ENCODE results near the gene RADIL. TPM values are rescaled to one million over a fixed set of nuclear protein-coding genes. Genes with fewer than 3 reads are reported as not detected.

Gene RADIL
- polyA plus RNA-seq, 3 donors: not detected

- H3K36me3 ChIP-seq (replicated peaks in 1 of 2; ENCODE audit: control insufficient read depth in 1 of 2, insufficient read depth in 2 of 2, low read length in 2 of 2): peaks cover 73 to 74% of the 10 kb centered on the region in 2 donors
- no peaks in the 10 kb centered on the region for H3K27me3 ChIP-seq (ENCODE audit: control insufficient read depth in 2 of 2, insufficient read depth in 2 of 2, low read length in 2 of 2)
- DNase-seq: no peak
- Mint-ChIP-seq H3K4me1 (peaks cover 5% of the 10 kb centered on the region), H3K4me3 (no peak overlapping the region), H3K27me3 (ENCODE audit: low read depth in 3 of 3) (peaks cover 0 to 5% (median 0%) of the 10 kb centered on the region in 3 donors), H3K9me3 (peaks cover 0 to 7% (median 2%) of the 10 kb centered on the region in 7 donors), H3K36me3 (peaks cover 46 to 69% of the 10 kb centered on the region in 2 donors), H3K27ac (peak overlapping the region in 2 of 7 donors; percentile 15 to 25)
- no peaks in the 10 kb centered on the region for H3K9me3 ChIP-seq (replicated peaks in 1 of 2; ENCODE audit: control insufficient read depth in 1 of 2, insufficient read depth in 1 of 2, low read length in 2 of 2)
- no peak for TF ChIP-seq CTCF (IDR thresholded peaks at IDR 0.05)
- no peak overlapping the region for H3K4me2 ChIP-seq (replicated peaks; ENCODE audit: extremely low read depth, low read length, poor library complexity, severe bottlenecking)
- no peaks in the 10 kb centered on the region for H3K79me2 ChIP-seq (ENCODE audit: insufficient read depth, low read length)
- peaks cover 12 to 17% of the 10 kb centered on the region in 2 donors for H3K4me1 ChIP-seq (ENCODE audit: control insufficient read depth in 1 of 2, insufficient read depth in 2 of 2, low read length in 2 of 2)
- H2AFZ ChIP-seq (ENCODE audit: insufficient read depth, low read depth, low read length, poor library complexity, severe bottlenecking): no peak overlapping the region
- whole genome bisulfite sequencing (ENCODE audit: insufficient coverage): 97% methylated on average over 16 of the region's 26 CpGs
- no peak overlapping the region for H3K4me3 ChIP-seq (replicated peaks in 1 of 3; ENCODE audit: low read depth in 2 of 3, low read length in 3 of 3)
- H4K20me1 ChIP-seq (ENCODE audit: insufficient read depth, low read length): peaks cover 49% of the 10 kb centered on the region
- H3K27ac ChIP-seq (ENCODE audit: low read depth in 1 of 2, low read length in 2 of 2): no peak overlapping the region
- no peak overlapping the region for H3K9ac ChIP-seq (ENCODE audit: insufficient read depth, low read length, poor library complexity, severe bottlenecking)
- intact Hi-C loops (cut with micrococcal nuclease): no loop called here
Observed at GRCh38 chr7:4789194-4790077, 94.1 kb downstream of the RADIL start.

DNA sequence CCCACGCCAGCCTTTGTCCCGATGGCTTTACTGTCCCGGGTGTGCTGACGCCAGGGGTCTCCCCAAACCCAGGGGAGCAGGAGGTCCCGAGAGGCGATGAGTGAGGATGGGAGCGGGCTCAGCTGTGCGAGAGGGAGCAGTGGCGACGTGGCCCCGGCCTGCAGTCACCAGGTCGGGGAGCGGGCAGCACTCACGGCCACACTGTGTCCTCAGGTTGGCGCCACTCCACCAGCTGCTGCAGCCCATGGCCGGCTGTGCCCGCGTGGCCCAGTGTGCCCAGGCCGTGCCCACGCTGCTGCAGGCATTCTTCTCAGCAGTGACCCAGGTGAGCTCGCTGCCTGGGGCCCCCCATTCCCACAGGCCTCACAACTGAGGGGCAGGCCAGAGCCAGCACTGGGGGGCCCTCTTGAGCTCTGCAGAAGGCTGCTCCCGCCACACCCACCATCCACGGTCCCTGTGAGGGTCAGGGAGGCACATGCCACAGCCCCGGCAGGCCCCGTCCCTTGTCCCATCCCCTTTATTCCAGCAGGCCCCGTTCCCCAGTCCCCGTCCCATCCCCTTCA is 94.8 kb downstream of the RADIL start:
- Mint-ChIP-seq H3K36me3 (peaks cover 49 to 73% of the 10 kb centered on the region in 2 donors), H3K9me3 (peaks cover 0 to 6% (median 2%) of the 10 kb centered on the region in 7 donors), H3K4me1 (peaks cover 5% of the 10 kb centered on the region), H3K27ac (no peak overlapping the region), H3K27me3 (ENCODE audit: low read depth in 3 of 3) (peaks cover 0 to 5% (median 0%) of the 10 kb centered on the region in 3 donors), H3K4me3 (no peak overlapping the region)
- Histone ChIP-seq H3K27me3 (ENCODE audit: control insufficient read depth in 2 of 2, insufficient read depth in 2 of 2, low read length in 2 of 2) (no peaks in the 10 kb centered on the region), H3K4me3 (replicated peaks in 1 of 3; ENCODE audit: low read depth in 2 of 3, low read length in 3 of 3) (no peak overlapping the region), H3K4me1 (ENCODE audit: control insufficient read depth in 1 of 2, insufficient read depth in 2 of 2, low read length in 2 of 2) (peaks cover 12 to 17% of the 10 kb centered on the region in 2 donors), H3K36me3 (replicated peaks in 1 of 2; ENCODE audit: control insufficient read depth in 1 of 2, insufficient read depth in 2 of 2, low read length in 2 of 2) (peaks cover 80 to 81% of the 10 kb centered on the region in 2 donors), H3K9me3 (replicated peaks in 1 of 2; ENCODE audit: control insufficient read depth in 1 of 2, insufficient read depth in 1 of 2, low read length in 2 of 2) (no peaks in the 10 kb centered on the region), H4K20me1 (ENCODE audit: insufficient read depth, low read length) (peaks cover 56% of the 10 kb centered on the region), H2AFZ (ENCODE audit: insufficient read depth, low read depth, low read length, poor library complexity, severe bottlenecking) (no peak overlapping the region), H3K79me2 (ENCODE audit: insufficient read depth, low read length) (no peaks in the 10 kb centered on the region), H3K9ac (ENCODE audit: insufficient read depth, low read length, poor library complexity, severe bottlenecking) (no peak overlapping the region), H3K27ac (ENCODE audit: low read depth in 1 of 2, low read length in 2 of 2) (no peak overlapping the region), H3K4me2 (replicated peaks; ENCODE audit: extremely low read depth, low read length, poor library complexity, severe bottlenecking) (no peak overlapping the region)
- no peak for DNase-seq
- 98% methylated on average over 27 of the region's 27 CpGs for WGBS (ENCODE audit: insufficient coverage)
- intact Hi-C loops (cut with micrococcal nuclease): no loop called here
- TF ChIP-seq CTCF (IDR thresholded peaks at IDR 0.05): no peak
